Stimulated activated effector memory CD8-positive, alpha-beta T cell treated with anti-CD3 and anti-CD28 coated beads, Interleukin-12 subunit alpha, Interleukin-12 subunit beta, amount 100 ng/mL, for 72 hours (primary cell): ENCODE measurements around the gene TMEM170B.

Source experiments
- ATAC-seq: fragments of 150-1000 bp; cut with Tn5 transposase; 2 replicates; pipeline ENCODE4 v1.10.0; 2021
- DNase-seq, 2 donors: peaks; one replicate each; pipeline ENCODE4 v3.0.0; 2021 to 2022; ENCODE audit warnings: low spot score in 2 of 2
- H3K27ac Mint-ChIP-seq: one replicate; pipeline ENCODE4 v1.8.0; 2022; ENCODE audit warnings: mild to moderate bottlenecking, mixed read lengths
- H3K36me3 Mint-ChIP-seq: one replicate; pipeline ENCODE4 v1.8.0; 2022; ENCODE audit warnings: mild to moderate bottlenecking, mixed read lengths
- H3K4me1 Mint-ChIP-seq: one replicate; pipeline ENCODE4 v1.8.0; 2022; ENCODE audit warnings: mixed read lengths
- H3K4me3 Mint-ChIP-seq: one replicate; pipeline ENCODE4 v1.8.0; 2022; ENCODE audit warnings: mild to moderate bottlenecking, mixed read lengths
- H3K9me3 Mint-ChIP-seq: one replicate; pipeline ENCODE4 v1.8.0; 2022; ENCODE audit warnings: mixed read lengths

TMEM170B gene, protein sequence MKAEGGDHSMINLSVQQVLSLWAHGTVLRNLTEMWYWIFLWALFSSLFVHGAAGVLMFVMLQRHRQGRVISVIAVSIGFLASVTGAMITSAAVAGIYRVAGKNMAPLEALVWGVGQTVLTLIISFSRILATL

GRCh38 chr6:11537229-11538051 lies at the start of gene TMEM170B:
Gene TMEM170B, plus strand, starts transcription at chr6:11537749. Its CDS starts 529 bp downstream, at chr6:11538278.
- ATAC-seq, result peak; percentile 98
- peak; percentile 97 to 99 for DNase-seq
- Mint-ChIP-seq H3K4me3 (peak within 1 kb of the TSS; percentile 77), H3K27ac (peak within 1 kb of the TSS; percentile 67), H3K36me3 (no peaks in the 10 kb centered on the region), H3K4me1 (peaks cover 12% of the 10 kb centered on the region), H3K9me3 (no peaks in the 10 kb centered on the region)

DNA sequence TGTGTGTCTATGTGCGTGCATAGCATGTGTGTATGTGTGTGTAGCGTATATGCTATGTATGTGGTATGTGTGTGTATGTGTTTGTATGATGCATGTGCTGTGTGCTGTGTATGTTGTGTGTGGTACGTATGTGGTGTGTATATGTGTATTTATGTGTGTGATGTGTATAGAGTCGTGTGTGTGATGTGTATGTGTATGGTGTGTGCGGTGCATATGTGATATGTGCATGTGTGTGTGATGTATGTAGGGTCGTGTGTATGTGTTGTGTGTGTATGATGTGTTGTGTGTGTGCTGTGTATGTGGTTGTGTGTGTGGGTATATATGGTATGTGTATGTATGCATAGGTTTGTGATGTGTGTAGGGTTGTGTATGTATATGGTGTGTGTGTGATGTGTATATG lies 46.6 kb upstream of the TMEM170B start:
- DNase-seq, result no peak
- peaks cover 15% of the 10 kb centered on the region for H3K4me1 Mint-ChIP-seq
- H3K36me3 Mint-ChIP-seq, result no peaks in the 10 kb centered on the region
- no peak overlapping the region for H3K27ac Mint-ChIP-seq
- H3K4me3 Mint-ChIP-seq, result no peak overlapping the region
- ATAC-seq, result no peak
- H3K9me3 Mint-ChIP-seq, result no peaks in the 10 kb centered on the region

DNA sequence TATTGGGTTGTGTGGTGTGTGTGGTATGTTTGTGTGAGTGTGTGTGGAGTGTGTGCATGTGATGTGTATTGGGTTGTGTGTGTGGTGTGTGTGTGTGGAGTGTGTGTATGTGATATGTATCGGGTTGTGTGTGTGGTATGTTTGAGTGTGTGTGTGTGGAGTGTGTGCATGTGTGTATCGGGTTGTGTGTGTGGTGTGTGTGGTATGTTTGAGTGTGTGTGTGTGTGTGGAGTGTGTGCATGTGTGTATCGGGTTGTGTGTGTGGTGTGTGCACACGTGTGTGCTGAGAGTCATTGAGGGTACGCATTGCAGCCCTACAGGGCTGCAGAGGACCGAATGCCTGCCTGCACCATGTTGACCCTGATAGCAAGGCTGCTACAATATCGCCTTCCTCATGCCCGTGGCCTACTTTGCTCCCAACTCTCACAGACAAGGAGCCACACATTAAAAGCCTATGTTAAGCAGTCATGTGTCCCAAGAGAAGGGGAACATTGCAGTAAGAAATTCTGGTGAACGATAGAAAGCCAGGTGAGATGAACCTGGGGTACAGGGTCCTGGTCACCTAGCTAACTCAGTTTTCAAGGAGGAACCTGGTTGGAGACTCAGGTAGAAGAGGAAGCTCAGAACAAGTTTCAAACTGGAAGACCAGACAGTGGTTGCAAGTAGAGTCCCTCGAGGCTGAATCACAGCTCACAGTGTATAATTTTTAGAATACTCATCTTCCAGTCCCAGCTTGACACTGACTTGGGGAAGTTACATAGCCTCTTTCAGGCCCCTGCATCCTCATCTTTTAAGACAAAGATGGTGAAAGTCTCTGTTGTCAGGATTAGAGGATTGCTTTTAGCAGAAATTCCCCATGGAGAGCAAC lies 45.7 kb upstream of the TMEM170B start:
- Mint-ChIP-seq H3K36me3 (no peaks in the 10 kb centered on the region), H3K9me3 (no peaks in the 10 kb centered on the region), H3K27ac (no peak overlapping the region), H3K4me1 (peaks cover 15% of the 10 kb centered on the region), H3K4me3 (no peak overlapping the region)
- ATAC-seq (peak; percentile 62), DNase-seq (no peak)

- ATAC-seq, result no peak
- no peak overlapping the region for H3K4me3 Mint-ChIP-seq
- no peak overlapping the region for H3K27ac Mint-ChIP-seq
- DNase-seq, result no peak
- peaks cover 15% of the 10 kb centered on the region for H3K4me1 Mint-ChIP-seq
- H3K9me3 Mint-ChIP-seq, result no peaks in the 10 kb centered on the region
- H3K36me3 Mint-ChIP-seq, result no peaks in the 10 kb centered on the region
These were observed 44.9 kb upstream of the TMEM170B start for GRCh38 chr6:11492464-11493290.

DNA sequence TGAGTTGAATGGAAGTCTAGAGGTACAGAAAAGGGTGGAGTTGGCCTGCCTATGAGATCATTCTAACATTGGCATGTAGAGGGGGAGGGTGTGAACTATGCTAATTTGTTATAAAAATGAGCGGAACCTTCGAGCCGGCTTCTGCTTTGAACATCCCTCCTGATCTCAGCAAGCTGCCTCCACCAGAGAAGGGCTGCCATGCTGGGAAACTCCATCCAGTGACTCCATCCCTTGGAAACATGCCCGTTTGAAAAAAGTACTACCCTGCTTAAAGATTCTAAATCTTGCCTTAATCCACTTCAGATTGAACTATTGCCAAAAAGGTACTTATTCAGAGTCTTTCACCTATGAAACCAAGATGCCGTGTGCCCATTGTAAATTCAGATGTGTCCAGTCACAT lies 43.6 kb upstream of the TMEM170B start:
- no peak for ATAC-seq
- H3K36me3 Mint-ChIP-seq, result no peaks in the 10 kb centered on the region
- H3K27ac Mint-ChIP-seq, result no peak overlapping the region
- no peak overlapping the region for H3K4me3 Mint-ChIP-seq
- no peaks in the 10 kb centered on the region for H3K9me3 Mint-ChIP-seq
- H3K4me1 Mint-ChIP-seq, result peaks cover 15% of the 10 kb centered on the region
- DNase-seq, result no peak

GRCh38 chr6:11494786-11495564 lies 42.6 kb upstream of the TMEM170B start:
- H3K36me3 Mint-ChIP-seq, result no peaks in the 10 kb centered on the region
- H3K4me3 Mint-ChIP-seq, result no peak overlapping the region
- peaks cover 15% of the 10 kb centered on the region for H3K4me1 Mint-ChIP-seq
- no peaks in the 10 kb centered on the region for H3K9me3 Mint-ChIP-seq
- H3K27ac Mint-ChIP-seq, result no peak overlapping the region
- ATAC-seq (peak; percentile 31), DNase-seq (no peak)

GRCh38 chr6:11495565-11496145 lies 41.9 kb upstream of the TMEM170B start:
- no peak overlapping the region for H3K4me3 Mint-ChIP-seq
- DNase-seq (no peak), ATAC-seq (no peak)
- H3K27ac Mint-ChIP-seq, result no peak overlapping the region
- H3K9me3 Mint-ChIP-seq, result no peaks in the 10 kb centered on the region
- H3K36me3 Mint-ChIP-seq, result no peaks in the 10 kb centered on the region
- H3K4me1 Mint-ChIP-seq, result peaks cover 15% of the 10 kb centered on the region

GRCh38 chr6:11496152-11497060 lies 41.1 kb upstream of the TMEM170B start:
- H3K36me3 Mint-ChIP-seq, result no peaks in the 10 kb centered on the region
- ATAC-seq (peak; percentile 89), DNase-seq (peak; percentile 63 to 79)
- no peaks in the 10 kb centered on the region for H3K9me3 Mint-ChIP-seq
- no peak overlapping the region for H3K4me3 Mint-ChIP-seq
- H3K4me1 Mint-ChIP-seq, result peaks cover 15% of the 10 kb centered on the region
- H3K27ac Mint-ChIP-seq, result no peak overlapping the region

- ATAC-seq, result no peak
- DNase-seq, result no peak
- Mint-ChIP-seq H3K36me3 (no peaks in the 10 kb centered on the region), H3K4me3 (no peak overlapping the region), H3K9me3 (no peaks in the 10 kb centered on the region), H3K27ac (no peak overlapping the region), H3K4me1 (peaks cover 15% of the 10 kb centered on the region)
These were observed 40.4 kb upstream of the TMEM170B start for GRCh38 chr6:11497107-11497506.

DNA sequence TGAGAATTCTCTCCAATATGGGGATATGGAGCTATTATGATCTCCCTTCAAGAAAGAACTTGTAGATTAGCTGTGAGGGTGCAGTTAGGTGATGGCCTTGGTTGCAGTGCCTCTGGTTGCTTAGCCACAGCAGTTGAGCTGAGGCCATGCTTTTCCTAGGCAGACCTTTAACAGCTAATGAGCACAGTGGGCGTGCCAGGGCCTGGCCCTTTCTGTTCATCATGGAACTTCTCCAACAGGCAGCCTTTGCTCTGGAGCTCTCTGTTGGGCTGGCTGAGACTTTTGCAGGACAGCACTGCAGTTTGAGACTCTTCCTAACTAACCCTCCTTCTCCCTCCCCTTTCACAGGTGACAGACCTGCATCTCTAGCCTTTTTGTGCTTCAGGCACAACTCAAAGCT lies 39.7 kb upstream of the TMEM170B start:
- peaks cover 15% of the 10 kb centered on the region for H3K4me1 Mint-ChIP-seq
- H3K36me3 Mint-ChIP-seq, result no peaks in the 10 kb centered on the region
- DNase-seq (no peak), ATAC-seq (no peak)
- H3K4me3 Mint-ChIP-seq, result no peak overlapping the region
- H3K27ac Mint-ChIP-seq, result no peak overlapping the region
- H3K9me3 Mint-ChIP-seq, result no peaks in the 10 kb centered on the region

GRCh38 chr6:11500008-11500407 lies 37.5 kb upstream of the TMEM170B start:
- no peak for ATAC-seq
- Mint-ChIP-seq H3K4me3 (no peak overlapping the region), H3K9me3 (no peaks in the 10 kb centered on the region), H3K27ac (no peak overlapping the region), H3K36me3 (no peaks in the 10 kb centered on the region), H3K4me1 (peaks cover 7% of the 10 kb centered on the region)
- no peak for DNase-seq

GRCh38 chr6:11509471-11509870 lies 28.1 kb upstream of the TMEM170B start:
- Mint-ChIP-seq H3K27ac (no peak overlapping the region), H3K4me1 (no peaks in the 10 kb centered on the region), H3K36me3 (no peaks in the 10 kb centered on the region), H3K9me3 (no peaks in the 10 kb centered on the region), H3K4me3 (no peak overlapping the region)
- no peak for DNase-seq
- no peak for ATAC-seq

GRCh38 chr6:11514672-11515071 lies 22.9 kb upstream of the TMEM170B start:
- Mint-ChIP-seq H3K9me3 (no peaks in the 10 kb centered on the region), H3K4me3 (no peak overlapping the region), H3K36me3 (no peaks in the 10 kb centered on the region), H3K4me1 (no peaks in the 10 kb centered on the region), H3K27ac (no peak overlapping the region)
- DNase-seq (no peak), ATAC-seq (no peak)
